DND-41 (cell line): ENCODE results near the gene SPPL3.

Source experiments
- ATAC-seq: fragments of 200-7000 bp; cut with Tn5 transposase; 3 replicates; pipeline ENCODE4 v1.9.1; 2021; ENCODE audit warnings: low read depth; ENCODE audit not compliant: insufficient read depth
- DNase-seq: peaks from one replicate; pipeline ENCODE4 v3.0.0-alpha.2; 2020
- H2AFZ ChIP-seq: 2 replicates; pipeline ENCODE4 v1.6.0; 2012; ENCODE audit warnings: low read depth, low read length
- H3K27ac ChIP-seq: 2 replicates; pipeline ENCODE4 v1.5.1; 2012; ENCODE audit warnings: low read length, inconsistent platforms
- H3K27me3 ChIP-seq: fragments of 200-600 bp; sonication (generic); 2 replicates; pipeline ENCODE4 v1.6.0; 2012; ENCODE audit warnings: low read length, mild to moderate bottlenecking, inconsistent platforms; ENCODE audit not compliant: insufficient read depth, poor library complexity
- H3K36me3 ChIP-seq: 2 replicates; pipeline ENCODE4 v1.5.1; 2012; ENCODE audit warnings: low read length, inconsistent platforms; ENCODE audit not compliant: insufficient read depth
- H3K4me1 ChIP-seq: 2 replicates; pipeline ENCODE4 v1.5.1; 2012; ENCODE audit warnings: mild to moderate bottlenecking, low read length; ENCODE audit not compliant: insufficient read depth
- H3K4me2 ChIP-seq: 2 replicates; pipeline ENCODE4 v1.6.0; 2012; ENCODE audit warnings: mild to moderate bottlenecking, moderate library complexity, low read length, inconsistent platforms; ENCODE audit not compliant: insufficient read depth
- H3K4me3 ChIP-seq, 2 experiments: fragments of 200-600 bp in 1 of 2; shearing (Covaris generic) in 1 of 2; 2 replicates each; pipeline ENCODE4 v1.5.1; 2012 to 2016; ENCODE audit warnings: inconsistent platforms in 2 of 2, low read length in 2 of 2, mild to moderate bottlenecking in 2 of 2, low read depth in 1 of 2, moderate library complexity in 1 of 2
- H3K79me2 ChIP-seq: 2 replicates; pipeline ENCODE4 v1.6.0; 2012; ENCODE audit warnings: low read length, inconsistent platforms; ENCODE audit not compliant: insufficient read depth
- H3K9ac ChIP-seq: 2 replicates; pipeline ENCODE4 v1.6.0; 2012; ENCODE audit warnings: low read depth, mild to moderate bottlenecking, inconsistent platforms, low read length, moderate library complexity
- H3K9me3 ChIP-seq: 2 replicates; pipeline ENCODE4 v1.5.1; 2012; ENCODE audit warnings: low read length, moderate library complexity, mild to moderate bottlenecking, inconsistent platforms; ENCODE audit not compliant: insufficient read depth, severe bottlenecking
- H4K20me1 ChIP-seq: 2 replicates; pipeline ENCODE4 v1.6.0; 2012; ENCODE audit warnings: low read length; ENCODE audit not compliant: insufficient read depth
- EZH2 ChIP-seq: IDR thresholded peaks from 3 replicates; pipeline ENCODE4 v1.6.1; 2012; ENCODE audit warnings: borderline replicate concordance, low read depth, mild to moderate bottlenecking, moderate library complexity, low read length, inconsistent platforms; ENCODE audit not compliant: severe bottlenecking
- TF ChIP-seq, protein P1 (sequence below): IDR thresholded peaks from 2 replicates; pipeline ENCODE4 v1.5.1; 2012; ENCODE audit warnings: borderline replicate concordance, low read length, moderate library complexity, mild to moderate bottlenecking; ENCODE audit not compliant: poor library complexity, severe bottlenecking; ENCODE audit errors: extremely low read depth

SPPL3 gene

GRCh38 chr12:120938496-120938895, 34.3 kb upstream of the SPPL3 start:
- H3K9me3 ChIP-seq: no peaks in the 10 kb centered on the region
- no peak overlapping the region for H3K9ac ChIP-seq
- H3K4me2 ChIP-seq: no peak overlapping the region
- no peak overlapping the region for H2AFZ ChIP-seq
- no peak overlapping the region for H3K4me3 ChIP-seq
- no peaks in the 10 kb centered on the region for H4K20me1 ChIP-seq
- H3K27me3 ChIP-seq: peaks cover 6% of the 10 kb centered on the region
- H3K36me3 ChIP-seq: no peaks in the 10 kb centered on the region
- H3K4me1 ChIP-seq: no peaks in the 10 kb centered on the region
- no peak for ATAC-seq
- TF ChIP-seq, protein P1, sequence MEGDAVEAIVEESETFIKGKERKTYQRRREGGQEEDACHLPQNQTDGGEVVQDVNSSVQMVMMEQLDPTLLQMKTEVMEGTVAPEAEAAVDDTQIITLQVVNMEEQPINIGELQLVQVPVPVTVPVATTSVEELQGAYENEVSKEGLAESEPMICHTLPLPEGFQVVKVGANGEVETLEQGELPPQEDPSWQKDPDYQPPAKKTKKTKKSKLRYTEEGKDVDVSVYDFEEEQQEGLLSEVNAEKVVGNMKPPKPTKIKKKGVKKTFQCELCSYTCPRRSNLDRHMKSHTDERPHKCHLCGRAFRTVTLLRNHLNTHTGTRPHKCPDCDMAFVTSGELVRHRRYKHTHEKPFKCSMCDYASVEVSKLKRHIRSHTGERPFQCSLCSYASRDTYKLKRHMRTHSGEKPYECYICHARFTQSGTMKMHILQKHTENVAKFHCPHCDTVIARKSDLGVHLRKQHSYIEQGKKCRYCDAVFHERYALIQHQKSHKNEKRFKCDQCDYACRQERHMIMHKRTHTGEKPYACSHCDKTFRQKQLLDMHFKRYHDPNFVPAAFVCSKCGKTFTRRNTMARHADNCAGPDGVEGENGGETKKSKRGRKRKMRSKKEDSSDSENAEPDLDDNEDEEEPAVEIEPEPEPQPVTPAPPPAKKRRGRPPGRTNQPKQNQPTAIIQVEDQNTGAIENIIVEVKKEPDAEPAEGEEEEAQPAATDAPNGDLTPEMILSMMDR: no peak
- no peak for TF ChIP-seq EZH2
- H3K79me2 ChIP-seq: no peaks in the 10 kb centered on the region
- DNase-seq: no peak
- H3K27ac ChIP-seq: no peak overlapping the region

DNA sequence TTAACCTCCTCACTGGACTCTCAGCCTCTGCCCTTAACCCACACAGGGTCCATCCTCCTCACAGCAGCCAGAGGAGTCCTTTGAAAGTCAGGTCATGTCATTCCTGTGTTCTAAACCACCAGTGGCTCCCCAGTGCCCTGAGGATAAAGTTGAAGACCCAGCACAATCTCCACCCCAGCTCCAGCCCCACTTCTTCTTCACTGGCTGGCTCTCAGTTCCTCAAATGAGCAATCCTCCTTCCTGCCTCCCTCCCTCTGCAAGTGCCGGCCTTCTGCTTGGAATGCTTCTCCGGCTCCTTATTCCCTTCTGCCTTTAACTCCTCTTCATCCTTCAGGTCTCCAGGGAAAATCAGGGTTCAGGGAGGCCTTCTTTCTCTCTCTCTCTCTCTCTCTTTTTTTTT, 32.0 kb upstream of the SPPL3 start:
- no peak overlapping the region for H3K4me2 ChIP-seq
- ATAC-seq: no peak
- TF ChIP-seq, protein P1: no peak
- no peak for TF ChIP-seq EZH2
- no peaks in the 10 kb centered on the region for H3K36me3 ChIP-seq
- H3K4me1 ChIP-seq: no peaks in the 10 kb centered on the region
- H2AFZ ChIP-seq: no peak overlapping the region
- H3K9ac ChIP-seq: no peak overlapping the region
- H4K20me1 ChIP-seq: no peaks in the 10 kb centered on the region
- DNase-seq: no peak
- H3K27ac ChIP-seq: no peak overlapping the region
- H3K79me2 ChIP-seq: no peaks in the 10 kb centered on the region
- no peak overlapping the region for H3K4me3 ChIP-seq
- H3K9me3 ChIP-seq: no peaks in the 10 kb centered on the region
- peaks cover 6% of the 10 kb centered on the region for H3K27me3 ChIP-seq

GRCh38 chr12:120933786-120934185, 29.6 kb upstream of the SPPL3 start:
- Histone ChIP-seq H3K4me2 (no peak overlapping the region), H3K9me3 (no peaks in the 10 kb centered on the region), H3K4me1 (no peaks in the 10 kb centered on the region), H3K4me3 (no peak overlapping the region), H3K27me3 (peaks cover 2% of the 10 kb centered on the region), H3K27ac (no peak overlapping the region), H3K9ac (no peak overlapping the region), H3K79me2 (no peaks in the 10 kb centered on the region), H3K36me3 (no peaks in the 10 kb centered on the region), H4K20me1 (no peaks in the 10 kb centered on the region), H2AFZ (no peak overlapping the region)
- no peak for DNase-seq
- no peak for ATAC-seq
- TF ChIP-seq EZH2: no peak
- TF ChIP-seq, protein P1: no peak
